Astrocyte of the spinal cord (primary cell): ENCODE results near the gene SLC66A3.

Experiments used
- DNase-seq: peaks from one replicate; pipeline ENCODE4 v3.0.0; 2011; ENCODE audit warnings: low read depth, low spot score
- H3K4me3 ChIP-seq: 2 replicates; pipeline ENCODE4 v1.5.1; 2011; ENCODE audit warnings: low read depth, mild to moderate bottlenecking, low read length, moderate library complexity
- CTCF ChIP-seq: IDR thresholded peaks from 2 replicates; pipeline ENCODE4 v1.5.1; 2012; ENCODE audit warnings: low read depth, mild to moderate bottlenecking, low read length, inconsistent platforms
- in situ Hi-C: cut with HindIII; loops from 2 replicates; pipeline ENCODE4 v1.10.0; 2017; ENCODE audit warnings: low sequenced_read_pairs

Gene SLC66A3

DNA sequence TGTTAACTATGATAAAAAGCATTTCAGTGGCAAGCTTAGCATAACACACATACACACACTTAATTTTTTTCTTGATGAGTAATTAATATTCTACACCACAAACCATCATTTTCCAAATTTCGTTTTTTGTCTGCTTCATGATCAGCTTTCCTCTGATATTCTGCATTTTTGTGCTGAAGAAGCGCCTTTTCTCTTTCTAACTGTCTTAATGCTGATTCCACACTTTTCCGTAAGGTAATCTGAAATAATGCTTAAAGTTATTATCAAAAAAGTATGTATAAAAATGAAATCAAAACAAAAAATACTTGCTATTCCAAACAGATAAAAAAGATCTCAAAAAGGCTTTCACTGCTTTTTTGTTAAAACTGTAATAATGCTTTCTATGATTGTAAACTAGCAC is 60.1 kb downstream of the SLC66A3 start:
- DNase-seq = no peak
- no peak for TF ChIP-seq CTCF

DNA sequence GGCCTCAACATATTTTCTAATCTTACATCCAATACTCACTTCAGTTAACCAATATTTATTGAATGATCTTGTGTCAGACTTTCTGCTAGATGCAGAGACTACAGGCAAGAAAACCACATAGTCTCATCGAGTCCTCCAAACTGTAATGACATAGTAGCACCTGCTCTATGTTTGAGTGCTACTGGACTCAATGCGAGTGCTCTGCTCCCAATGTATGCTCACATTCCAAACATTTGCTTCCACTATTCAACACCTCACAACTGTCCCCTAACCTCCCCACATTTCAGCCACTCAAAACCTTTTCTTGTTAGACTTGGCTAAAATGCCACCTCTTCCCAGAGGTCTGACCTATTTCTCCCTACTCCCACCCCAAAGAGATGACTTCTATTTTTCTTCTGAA is 65.2 kb downstream of the SLC66A3 start:
- in situ Hi-C loops = no loop called here
- no peak for DNase-seq
- no peak overlapping the region for H3K4me3 ChIP-seq
- TF ChIP-seq CTCF = no peak

More for the DNA sequence above, 60.1 kb downstream of the SLC66A3 start:
- no peak overlapping the region for H3K4me3 ChIP-seq
- in situ Hi-C loops = no loop called here

- no peak for DNase-seq
- H3K4me3 ChIP-seq = no peak overlapping the region
- in situ Hi-C loops = no loop called here
- no peak for TF ChIP-seq CTCF
Measured at GRCh38 chr2:11222845-11223244, 67.6 kb downstream of the SLC66A3 start.

- no peak for DNase-seq
- in situ Hi-C loops = no loop called here
- TF ChIP-seq CTCF = no peak
- no peak overlapping the region for H3K4me3 ChIP-seq
Measured at GRCh38 chr2:11224887-11225286, 69.6 kb downstream of the SLC66A3 start.

DNA sequence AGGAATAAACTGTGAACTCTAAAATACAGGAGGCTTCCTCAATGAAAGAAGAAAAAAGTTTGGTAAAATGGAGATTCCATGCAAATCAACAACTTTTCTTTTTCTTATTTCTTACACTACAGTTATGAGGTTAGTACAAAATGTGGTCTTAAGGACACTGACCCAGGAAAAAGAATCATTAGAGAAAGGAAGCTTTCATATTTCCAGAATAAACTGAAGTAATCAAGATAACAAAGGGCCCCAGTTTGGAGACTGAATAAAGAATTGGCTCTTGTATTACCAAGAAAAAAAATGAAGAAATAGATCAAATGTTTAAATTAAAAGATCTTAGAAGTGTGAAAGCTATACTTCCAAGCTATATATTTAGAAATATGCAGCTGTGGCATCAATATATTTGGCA is 72.3 kb downstream of the SLC66A3 start:
- no peak overlapping the region for H3K4me3 ChIP-seq
- no peak for DNase-seq
- in situ Hi-C loops = no loop called here
- no peak for TF ChIP-seq CTCF
